IMR-90 (cell line): ENCODE data around the gene QARS1.

Source experiments
- CHD1 ChIP-seq: IDR thresholded peaks from 2 replicates; pipeline ENCODE4 v1.6.1; 2012; ENCODE audit warnings: low read depth, low read length, improper control_type of control experiment
- FOS ChIP-seq: fragments of 150-350 bp; IDR thresholded peaks from 2 replicates; pipeline ENCODE4 v1.6.1; 2016; ENCODE audit warnings: low read depth, low read length
- MAFK ChIP-seq: IDR thresholded peaks from 2 replicates; pipeline ENCODE4 v1.6.1; 2012; ENCODE audit warnings: low read depth, low read length, improper control_type of control experiment
- MXI1 ChIP-seq: IDR thresholded peaks from 2 replicates; pipeline ENCODE4 v1.6.1; 2012; ENCODE audit warnings: low read depth, mild to moderate bottlenecking, low read length, moderate library complexity, borderline replicate concordance
- NFE2L2 ChIP-seq: fragments of 150-350 bp; IDR thresholded peaks from 2 replicates; pipeline ENCODE4 v1.6.1; 2016; ENCODE audit warnings: low read depth, mild to moderate bottlenecking, low read length
- POLR2A ChIP-seq: IDR thresholded peaks from 2 replicates; pipeline ENCODE4 v1.6.1; 2012; ENCODE audit warnings: mild to moderate bottlenecking, low read depth, low read length
- RAD21 ChIP-seq: IDR thresholded peaks from 2 replicates; pipeline ENCODE4 v1.6.1; 2012; ENCODE audit warnings: low read length, improper control_type of control experiment
- RCOR1 ChIP-seq: IDR thresholded peaks from 2 replicates; pipeline ENCODE4 v1.6.1; 2012; ENCODE audit warnings: mild to moderate bottlenecking, low read length, improper control_type of control experiment; ENCODE audit not compliant: insufficient replicate concordance
- RFX5 ChIP-seq: IDR thresholded peaks from 2 replicates; pipeline ENCODE4 v1.8.0; 2012; ENCODE audit warnings: low read depth, mild to moderate bottlenecking, low read length, moderate library complexity
- SMC3 ChIP-seq: fragments of 150-350 bp; IDR thresholded peaks from 2 replicates; pipeline ENCODE4 v1.6.1; 2016; ENCODE audit warnings: low read depth, mild to moderate bottlenecking, antibody characterized with exemption, low read length, moderate library complexity
- TF ChIP-seq, protein P1 (sequence below): conservative IDR thresholded peaks from 2 replicates; pipeline ENCODE4 v1.5.1; 2012; ENCODE audit warnings: mild to moderate bottlenecking, low read depth, low read length, improper control_type of control experiment
- TF ChIP-seq, protein P2 (sequence below): fragments of 150-350 bp; IDR thresholded peaks from 2 replicates; pipeline ENCODE4 v1.6.1; 2017; ENCODE audit warnings: mild to moderate bottlenecking, antibody characterized with exemption, low read length, low read depth

DNA sequence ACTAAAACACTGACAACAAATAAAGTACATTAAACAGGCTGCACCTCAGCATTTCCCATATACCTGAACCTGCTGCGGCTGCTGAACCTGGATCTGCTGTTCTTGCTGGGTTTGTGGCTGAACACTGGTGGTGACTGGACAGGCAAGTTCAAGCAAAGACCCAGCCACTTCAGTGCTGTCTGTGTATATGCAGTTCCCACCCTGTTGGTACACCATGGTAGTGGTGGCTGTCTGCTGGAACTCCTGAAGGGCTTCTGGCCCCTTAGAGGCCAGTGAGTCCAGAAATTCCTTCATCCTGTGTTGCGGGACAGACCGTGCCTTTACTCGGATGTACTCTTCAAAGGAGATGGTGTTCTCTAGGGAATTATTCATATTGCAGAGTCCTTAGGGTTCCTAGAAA is 27.9 kb downstream of the QARS1 start:
- TF ChIP-seq, protein P1, sequence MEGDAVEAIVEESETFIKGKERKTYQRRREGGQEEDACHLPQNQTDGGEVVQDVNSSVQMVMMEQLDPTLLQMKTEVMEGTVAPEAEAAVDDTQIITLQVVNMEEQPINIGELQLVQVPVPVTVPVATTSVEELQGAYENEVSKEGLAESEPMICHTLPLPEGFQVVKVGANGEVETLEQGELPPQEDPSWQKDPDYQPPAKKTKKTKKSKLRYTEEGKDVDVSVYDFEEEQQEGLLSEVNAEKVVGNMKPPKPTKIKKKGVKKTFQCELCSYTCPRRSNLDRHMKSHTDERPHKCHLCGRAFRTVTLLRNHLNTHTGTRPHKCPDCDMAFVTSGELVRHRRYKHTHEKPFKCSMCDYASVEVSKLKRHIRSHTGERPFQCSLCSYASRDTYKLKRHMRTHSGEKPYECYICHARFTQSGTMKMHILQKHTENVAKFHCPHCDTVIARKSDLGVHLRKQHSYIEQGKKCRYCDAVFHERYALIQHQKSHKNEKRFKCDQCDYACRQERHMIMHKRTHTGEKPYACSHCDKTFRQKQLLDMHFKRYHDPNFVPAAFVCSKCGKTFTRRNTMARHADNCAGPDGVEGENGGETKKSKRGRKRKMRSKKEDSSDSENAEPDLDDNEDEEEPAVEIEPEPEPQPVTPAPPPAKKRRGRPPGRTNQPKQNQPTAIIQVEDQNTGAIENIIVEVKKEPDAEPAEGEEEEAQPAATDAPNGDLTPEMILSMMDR: no peak
- TF ChIP-seq RCOR1: no peak
- TF ChIP-seq POLR2A: no peak
- TF ChIP-seq MXI1: no peak
- TF ChIP-seq SMC3: no peak
- no peak for TF ChIP-seq NFE2L2
- TF ChIP-seq MAFK: no peak
- no peak for TF ChIP-seq RFX5
- no peak for TF ChIP-seq FOS
- TF ChIP-seq CHD1: no peak
- no peak for TF ChIP-seq RAD21
- TF ChIP-seq, protein P2, sequence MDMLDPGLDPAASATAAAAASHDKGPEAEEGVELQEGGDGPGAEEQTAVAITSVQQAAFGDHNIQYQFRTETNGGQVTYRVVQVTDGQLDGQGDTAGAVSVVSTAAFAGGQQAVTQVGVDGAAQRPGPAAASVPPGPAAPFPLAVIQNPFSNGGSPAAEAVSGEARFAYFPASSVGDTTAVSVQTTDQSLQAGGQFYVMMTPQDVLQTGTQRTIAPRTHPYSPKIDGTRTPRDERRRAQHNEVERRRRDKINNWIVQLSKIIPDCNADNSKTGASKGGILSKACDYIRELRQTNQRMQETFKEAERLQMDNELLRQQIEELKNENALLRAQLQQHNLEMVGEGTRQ: no peak
